HG03139 (cell line): ENCODE measurements around the gene PDE4D.
"Not testable (repeated sequence)": the region's sequence is repeated elsewhere in the genome, so short reads cannot be mapped to it uniquely, and the experiment has no call there.

Source experiments
- ATAC-seq: cut with Tn5 transposase; IDR thresholded peaks from one replicate; pipeline ENCODE4 v1.9.1; 2021; ENCODE audit not compliant: unreplicated experiment

PDE4D gene

GRCh38 chr5:59064293-59064692 is 829.2 kb downstream of the PDE4D start:
- ATAC-seq, result no peak

GRCh38 chr5:59062986-59063683 is 830.4 kb downstream of the PDE4D start:
- no peak for ATAC-seq

GRCh38 chr5:59061377-59061776 is 832.1 kb downstream of the PDE4D start:
- ATAC-seq, result no peak

- ATAC-seq, result no peak
Measured at GRCh38 chr5:59058969-59059687, 834.4 kb downstream of the PDE4D start.

- ATAC-seq, result no peak
Measured at GRCh38 chr5:59058237-59058636, 835.3 kb downstream of the PDE4D start.

GRCh38 chr5:59056599-59056998 is 836.9 kb downstream of the PDE4D start:
- not testable (repeated sequence) for ATAC-seq

- no peak for ATAC-seq
Measured at GRCh38 chr5:59055745-59056448, 837.6 kb downstream of the PDE4D start.

- ATAC-seq, result no peak
Measured at GRCh38 chr5:59054963-59055528, 838.5 kb downstream of the PDE4D start.

- ATAC-seq, result no peak
Measured at GRCh38 chr5:59051951-59052350, 841.6 kb downstream of the PDE4D start.

GRCh38 chr5:59049095-59049494 is 844.4 kb downstream of the PDE4D start:
- no peak for ATAC-seq

- no peak for ATAC-seq
Measured at GRCh38 chr5:59042201-59043055, 851.1 kb downstream of the PDE4D start.

- ATAC-seq, result no peak
Measured at GRCh38 chr5:59041355-59041754, 852.2 kb downstream of the PDE4D start.

- no peak for ATAC-seq
Measured at GRCh38 chr5:59040804-59041201, 852.7 kb downstream of the PDE4D start.

- ATAC-seq, result no peak
Measured at GRCh38 chr5:59040024-59040803, 853.3 kb downstream of the PDE4D start.

- peak; percentile 58 for ATAC-seq
Measured at GRCh38 chr5:59039296-59040023, 854.1 kb downstream of the PDE4D start.

GRCh38 chr5:59038798-59039295 is 854.7 kb downstream of the PDE4D start:
- ATAC-seq, result no peak

GRCh38 chr5:59037941-59038797 is 855.4 kb downstream of the PDE4D start:
- ATAC-seq, result no peak

- no peak for ATAC-seq
Measured at GRCh38 chr5:59037453-59037852, 856.1 kb downstream of the PDE4D start.
